ENCODE measurements around the gene ACTR3.
"Not testable (repeated sequence)": the region's sequence is repeated elsewhere in the genome, so short reads cannot be mapped to it uniquely, and the experiment has no call there.

ACTR3 gene

DNA sequence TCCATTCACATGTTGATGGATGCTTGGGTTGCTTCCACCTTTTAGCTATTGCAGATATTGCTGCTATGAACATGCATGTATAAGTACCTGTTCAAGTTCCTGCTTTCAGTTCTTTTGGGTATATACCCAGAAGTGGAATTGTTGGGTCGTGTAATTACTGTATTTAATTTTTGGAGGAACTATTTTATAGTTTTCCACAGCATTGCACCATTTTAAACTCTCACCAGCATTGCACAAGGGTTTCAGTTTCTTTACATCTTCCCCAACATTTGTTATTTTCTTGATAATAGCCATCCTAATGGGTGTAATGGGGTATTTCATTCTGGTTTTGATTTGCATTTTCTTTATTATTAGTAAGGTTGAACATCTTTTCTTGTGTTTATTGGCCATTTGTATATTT lies 16.0 kb downstream of the ACTR3 start:
- DNase-seq (ENCODE audit: low read depth in 3 of 3): no peak

DNA sequence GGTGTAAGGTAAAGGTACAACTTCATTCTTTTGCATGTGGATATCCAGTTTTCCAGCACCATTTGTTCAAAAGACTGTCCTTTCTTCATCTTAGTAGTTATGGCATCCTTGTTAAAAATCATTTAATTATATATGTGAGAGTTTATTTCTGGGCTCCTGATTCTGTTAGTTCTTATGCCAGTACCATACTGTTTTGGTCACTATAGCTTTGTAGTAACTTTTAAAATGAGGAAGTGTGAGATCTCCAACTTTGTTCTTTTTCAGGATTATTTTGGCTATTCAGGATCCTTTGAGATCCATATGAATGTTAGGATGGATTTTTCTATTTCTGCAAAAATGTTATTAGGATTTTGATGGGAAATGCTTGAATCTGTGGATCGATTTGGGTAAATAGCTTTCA lies 16.8 kb downstream of the ACTR3 start:
- no peak for DNase-seq (ENCODE audit: low read depth in 3 of 3)

GRCh38 chr2:113907297-113907696 lies 17.4 kb downstream of the ACTR3 start:
- DNase-seq (ENCODE audit: low read depth in 3 of 3): no peak

DNA sequence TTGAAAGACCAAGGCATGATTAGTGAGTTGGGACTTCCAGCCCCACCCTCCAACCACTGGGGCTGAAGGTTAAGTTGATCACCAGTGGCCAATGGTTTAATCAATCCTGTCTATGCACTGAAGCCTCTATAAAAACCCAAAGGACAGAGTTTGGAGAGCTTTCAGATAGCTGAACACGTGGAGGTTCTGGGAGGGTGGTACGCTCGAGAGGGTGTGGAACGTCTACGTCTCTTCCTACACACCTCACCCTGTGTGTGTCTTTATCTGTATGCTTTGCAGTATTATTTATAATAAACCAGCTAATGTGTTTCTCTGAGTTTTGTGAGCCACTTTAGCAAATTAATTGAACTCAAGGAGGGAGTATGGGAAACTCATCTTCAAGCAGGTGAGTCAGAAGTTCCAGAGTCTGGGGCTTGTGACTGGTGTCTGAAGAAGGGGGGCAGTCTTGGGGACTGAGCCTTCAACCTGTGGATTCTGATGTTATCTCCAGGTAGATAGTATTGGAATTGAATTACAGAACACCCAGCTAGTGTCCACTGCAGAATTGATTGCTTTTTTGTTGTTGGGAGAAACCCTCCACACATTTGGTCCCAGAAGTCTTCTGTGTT lies 20.3 kb downstream of the ACTR3 start:
- DNase-seq (ENCODE audit: low read depth in 3 of 3): peak in 2 of 3 experiments; percentile 52 to 61

GRCh38 chr2:113910967-113911678 lies 21.2 kb downstream of the ACTR3 start:
- no peak for DNase-seq (ENCODE audit: low read depth in 3 of 3)

GRCh38 chr2:113915082-113915819 lies 25.4 kb downstream of the ACTR3 start:
- no peak for DNase-seq (ENCODE audit: low read depth in 3 of 3)

DNA sequence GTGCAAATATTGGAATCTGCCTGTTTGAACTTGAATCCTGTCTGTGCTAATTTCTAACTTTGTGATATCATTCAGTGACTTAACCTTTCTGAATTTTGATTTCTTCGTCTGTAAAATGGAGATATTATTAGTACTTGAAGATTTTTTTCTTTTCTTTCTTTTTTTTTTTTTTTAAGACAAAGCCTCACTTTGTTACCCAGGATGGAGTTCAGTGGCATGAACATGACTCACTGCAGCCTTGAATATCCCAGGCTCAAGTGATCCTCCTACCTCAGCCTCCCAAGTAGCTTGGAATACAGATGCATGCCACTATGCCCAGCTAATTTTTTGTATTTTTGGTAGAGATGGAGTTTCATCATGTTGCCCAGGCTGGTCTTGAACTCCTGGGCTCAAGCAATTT lies 28.3 kb downstream of the ACTR3 start:
- no peak for DNase-seq (ENCODE audit: low read depth in 3 of 3)

DNA sequence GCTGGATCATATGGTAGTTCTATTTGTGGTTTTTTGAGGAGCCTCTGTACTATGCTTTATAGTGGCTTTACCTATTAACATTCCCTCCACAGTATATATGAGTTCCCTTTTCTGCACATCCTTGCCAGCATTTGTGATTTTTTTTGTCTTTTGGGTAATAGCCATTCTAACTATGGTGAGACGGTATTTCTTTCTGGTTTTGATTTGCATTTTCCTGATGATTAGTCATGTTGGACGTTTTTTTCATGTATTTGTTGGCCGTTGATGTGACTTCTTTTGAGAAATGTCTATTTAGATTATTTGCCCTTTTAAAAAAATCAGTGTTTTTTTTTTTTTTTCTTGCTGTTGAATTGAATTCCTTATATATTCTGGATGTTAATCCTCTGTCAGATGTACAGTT lies 31.1 kb downstream of the ACTR3 start:
- no peak for DNase-seq (ENCODE audit: low read depth in 3 of 3)

DNA sequence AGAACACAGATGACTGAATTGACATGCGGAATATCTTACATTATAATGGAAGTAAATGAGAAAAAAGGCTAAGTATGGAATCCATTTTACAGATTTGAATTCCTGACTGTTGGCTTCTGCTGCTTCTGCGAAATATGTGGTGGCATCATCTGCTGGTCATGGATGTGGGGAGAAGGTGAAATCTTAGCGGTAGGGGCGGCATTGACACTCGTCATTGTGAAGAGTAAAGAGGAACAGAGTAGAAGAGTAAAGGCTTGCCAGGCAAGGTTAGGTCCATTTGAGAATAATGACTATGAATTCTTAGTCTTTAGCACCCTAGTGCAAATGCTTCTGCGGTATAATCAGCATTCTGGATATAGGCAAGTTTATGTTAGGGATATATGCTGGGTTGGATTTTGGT lies 32.4 kb downstream of the ACTR3 start:
- no peak for DNase-seq (ENCODE audit: low read depth in 3 of 3)

- DNase-seq (ENCODE audit: low read depth in 3 of 3): no peak
Measured at GRCh38 chr2:113922784-113923183, 32.9 kb downstream of the ACTR3 start.

- no peak for DNase-seq (ENCODE audit: low read depth in 3 of 3)
Measured at GRCh38 chr2:113925884-113926283, 36.0 kb downstream of the ACTR3 start.

GRCh38 chr2:113926314-113926713 lies 36.4 kb downstream of the ACTR3 start:
- no peak for DNase-seq (ENCODE audit: low read depth in 3 of 3)

- DNase-seq (ENCODE audit: low read depth in 3 of 3): no peak
Measured at GRCh38 chr2:113930448-113930847, 40.6 kb downstream of the ACTR3 start.

DNA sequence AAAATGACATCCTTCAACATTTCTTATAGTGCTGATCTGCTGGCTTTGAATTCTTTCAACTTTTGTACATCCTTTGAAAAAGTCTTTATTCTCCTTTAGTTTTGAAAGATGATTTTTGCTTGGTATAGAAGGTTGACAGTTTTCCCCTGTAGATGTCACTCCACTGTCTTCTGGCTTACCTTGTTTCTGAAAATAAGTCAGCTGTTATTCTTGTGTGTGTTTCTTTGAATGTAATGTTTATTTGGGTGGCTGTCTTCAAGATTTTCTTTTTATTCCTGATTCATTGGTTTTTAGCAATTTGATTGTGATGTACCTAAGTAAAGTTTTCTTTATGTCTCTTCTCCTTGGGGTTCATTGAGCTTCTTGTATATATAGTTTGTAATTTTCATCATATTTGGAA lies 47.6 kb downstream of the ACTR3 start:
- no peak for DNase-seq (ENCODE audit: low read depth in 3 of 3)

GRCh38 chr2:113940891-113941290 lies 51.0 kb downstream of the ACTR3 start:
- no peak for DNase-seq (ENCODE audit: low read depth in 3 of 3)

DNA sequence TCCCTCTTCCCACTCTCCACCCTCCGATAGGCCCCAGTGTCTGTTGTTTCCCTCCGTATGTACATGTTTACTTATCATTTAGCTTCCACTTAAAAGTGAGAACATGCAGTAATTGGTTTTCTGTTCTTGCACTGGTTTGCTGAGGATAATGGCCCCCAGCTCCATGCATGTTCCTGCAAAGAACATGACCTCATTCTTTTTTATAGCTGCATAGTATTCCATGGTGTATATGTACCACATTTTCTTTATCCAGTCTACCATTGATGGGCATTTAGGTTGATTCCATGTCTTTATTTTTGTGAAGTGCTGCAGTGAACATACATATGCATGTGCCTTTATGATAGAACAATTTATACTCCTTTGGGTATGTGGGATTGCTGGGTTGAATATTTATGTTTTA lies 55.9 kb downstream of the ACTR3 start:
- DNase-seq (ENCODE audit: low read depth in 3 of 3): not testable (repeated sequence)

- DNase-seq (ENCODE audit: low read depth in 3 of 3): not testable (repeated sequence)
Measured at GRCh38 chr2:113950906-113951305, 61.0 kb downstream of the ACTR3 start.

GRCh38 chr2:113961000-113961399 lies 71.1 kb downstream of the ACTR3 start:
- no peak for DNase-seq (ENCODE audit: low read depth in 3 of 3)

- no peak for DNase-seq (ENCODE audit: low read depth in 3 of 3)
Measured at GRCh38 chr2:113962692-113963480, 73.0 kb downstream of the ACTR3 start.

GRCh38 chr2:113963965-113964364 lies 74.1 kb downstream of the ACTR3 start:
- no peak for DNase-seq (ENCODE audit: low read depth in 3 of 3)

DNA sequence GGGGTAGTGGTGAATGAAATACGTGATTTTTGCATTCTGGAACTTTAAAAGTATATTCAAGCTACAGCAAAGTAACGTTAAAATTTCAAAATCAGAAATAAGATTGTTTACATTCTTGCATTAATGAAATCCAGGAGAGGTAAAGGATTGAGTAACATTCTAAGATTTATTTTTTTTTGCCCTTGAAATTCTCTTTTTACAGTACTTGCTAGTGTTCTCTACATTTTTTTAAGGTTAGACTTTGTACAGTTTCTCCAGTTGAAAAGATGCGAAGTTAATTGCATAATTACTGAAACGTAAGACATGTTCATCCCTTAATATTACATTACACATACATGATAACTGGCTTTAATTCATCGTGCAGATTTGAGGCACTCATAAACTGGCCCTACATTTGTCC lies 74.5 kb downstream of the ACTR3 start:
- no peak for DNase-seq (ENCODE audit: low read depth in 3 of 3)

DNA sequence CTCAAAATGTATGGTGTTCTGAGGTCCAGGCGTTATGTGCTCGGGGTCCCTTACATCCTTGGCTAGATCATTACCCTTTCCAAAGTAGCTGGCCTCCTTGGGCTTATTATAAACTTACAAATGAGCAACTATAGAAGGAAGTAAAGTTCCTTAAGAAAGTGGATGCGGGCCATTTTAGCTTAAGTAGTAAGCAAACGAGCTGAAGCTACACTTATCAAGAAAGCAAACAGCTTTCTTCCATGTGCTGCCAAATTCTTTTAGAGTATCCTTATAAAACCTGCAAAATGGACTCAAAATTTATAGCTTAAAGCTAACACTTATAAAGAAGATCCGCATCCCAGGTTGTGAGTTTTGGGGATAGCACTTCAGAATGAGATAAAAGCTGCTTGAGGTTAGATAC lies 75.3 kb downstream of the ACTR3 start:
- no peak for DNase-seq (ENCODE audit: low read depth in 3 of 3)

Data from stimulated activated CD4-positive, alpha-beta T cell treated with anti-CD3 and anti-CD28 coated beads, TNF-alpha, amount 100 ng/mL, for 4 hours (primary cell).